Astrocyte (in vitro differentiated cells and primary cell): Measurements from ENCODE around the gene SPAG9. TPM values are rescaled to one million over a fixed set of nuclear protein-coding genes. Genes with fewer than 3 reads are reported as not detected.

ENCODE experiments used
- DNase-seq: peaks from one replicate; pipeline ENCODE4 v3.0.0-alpha.2; 2010; ENCODE audit warnings: low read depth
- FAIRE-seq: peaks from 2 replicates; lab custom pipeline; 2011; peaks lifted over from hg19 to GRCh38; lab: Jason Lieb, UNC
- H2AFZ ChIP-seq: 2 replicates; pipeline ENCODE4 v1.6.0; 2012; ENCODE audit warnings: low read depth, low read length, inconsistent platforms
- H3K27ac ChIP-seq: 2 replicates; pipeline ENCODE4 v1.5.1; 2011; ENCODE audit warnings: low read depth, low read length, inconsistent platforms
- H3K27me3 ChIP-seq: 2 replicates; pipeline ENCODE4 v1.6.0; 2011; ENCODE audit warnings: low read length, inconsistent platforms; ENCODE audit not compliant: insufficient read depth
- H3K36me3 ChIP-seq: 2 replicates; pipeline ENCODE4 v1.5.1; 2011; ENCODE audit warnings: low read length, inconsistent platforms; ENCODE audit not compliant: insufficient read depth
- H3K4me1 ChIP-seq: 2 replicates; pipeline ENCODE4 v1.5.1; 2011; ENCODE audit warnings: low read length, inconsistent platforms; ENCODE audit not compliant: insufficient read depth
- H3K4me2 ChIP-seq: 2 replicates; pipeline ENCODE4 v1.6.0; 2012; ENCODE audit warnings: low read length, inconsistent platforms
- H3K4me3 ChIP-seq: 2 replicates; pipeline ENCODE4 v1.5.1; 2011; ENCODE audit warnings: low read depth, mild to moderate bottlenecking, low read length, inconsistent platforms; ENCODE audit not compliant: insufficient read depth
- H3K79me2 ChIP-seq: 2 replicates; pipeline ENCODE4 v1.6.0; 2012; ENCODE audit warnings: mild to moderate bottlenecking, low read length, inconsistent platforms; ENCODE audit not compliant: insufficient read depth
- H3K9ac ChIP-seq: 2 replicates; pipeline ENCODE4 v1.6.0; 2012; ENCODE audit warnings: mild to moderate bottlenecking, low read length, inconsistent platforms
- H3K9me3 ChIP-seq: 2 replicates; pipeline ENCODE4 v1.5.1; 2012; ENCODE audit warnings: low read depth, mild to moderate bottlenecking, low read length, inconsistent platforms; ENCODE audit not compliant: insufficient read depth
- H4K20me1 ChIP-seq: 2 replicates; pipeline ENCODE4 v1.6.0; 2012; ENCODE audit warnings: low read length, inconsistent platforms; ENCODE audit not compliant: insufficient read depth
- H3K27ac Mint-ChIP-seq: one replicate; pipeline ENCODE4 v1.8.0; 2021; ENCODE audit warnings: mild to moderate bottlenecking, mixed read lengths; ENCODE audit not compliant: unreplicated experiment
- H3K27me3 Mint-ChIP-seq: one replicate; pipeline ENCODE4 v1.8.0; 2021; ENCODE audit warnings: low read depth, mixed read lengths; ENCODE audit not compliant: unreplicated experiment
- H3K36me3 Mint-ChIP-seq: one replicate; pipeline ENCODE4 v1.8.0; 2021; ENCODE audit warnings: low read depth, mixed read lengths; ENCODE audit not compliant: unreplicated experiment
- H3K4me1 Mint-ChIP-seq: one replicate; pipeline ENCODE4 v1.8.0; 2021; ENCODE audit warnings: low read depth, mixed read lengths; ENCODE audit not compliant: unreplicated experiment
- H3K4me3 Mint-ChIP-seq: one replicate; pipeline ENCODE4 v1.8.0; 2021; ENCODE audit warnings: mild to moderate bottlenecking, moderate library complexity, mixed read lengths; ENCODE audit not compliant: unreplicated experiment
- H3K9me3 Mint-ChIP-seq: one replicate; pipeline ENCODE4 v1.8.0; 2021; ENCODE audit warnings: mild to moderate bottlenecking, mixed read lengths; ENCODE audit not compliant: unreplicated experiment
- EZH2 ChIP-seq: IDR thresholded peaks from 2 replicates; pipeline ENCODE4 v1.6.1; 2012; ENCODE audit warnings: mild to moderate bottlenecking, low read length, inconsistent platforms; ENCODE audit not compliant: insufficient read depth
- total RNA-seq: library from RNA; stranded (reverse); gene quantifications from 2 replicates; pipeline ENCODE4 v1.2.1, GENCODE V29; 2021
- TF ChIP-seq, protein P1 (sequence below): IDR thresholded peaks from 2 replicates; pipeline ENCODE4 v1.5.1; 2011; ENCODE audit warnings: low read depth, mild to moderate bottlenecking, inconsistent platforms, low read length, moderate library complexity; ENCODE audit not compliant: insufficient read depth

SPAG9 gene
- total RNA-seq, 1 donor from 2014 or later: 102 TPM

- H3K4me3 ChIP-seq: no peak overlapping the region
- TF ChIP-seq, protein P1, sequence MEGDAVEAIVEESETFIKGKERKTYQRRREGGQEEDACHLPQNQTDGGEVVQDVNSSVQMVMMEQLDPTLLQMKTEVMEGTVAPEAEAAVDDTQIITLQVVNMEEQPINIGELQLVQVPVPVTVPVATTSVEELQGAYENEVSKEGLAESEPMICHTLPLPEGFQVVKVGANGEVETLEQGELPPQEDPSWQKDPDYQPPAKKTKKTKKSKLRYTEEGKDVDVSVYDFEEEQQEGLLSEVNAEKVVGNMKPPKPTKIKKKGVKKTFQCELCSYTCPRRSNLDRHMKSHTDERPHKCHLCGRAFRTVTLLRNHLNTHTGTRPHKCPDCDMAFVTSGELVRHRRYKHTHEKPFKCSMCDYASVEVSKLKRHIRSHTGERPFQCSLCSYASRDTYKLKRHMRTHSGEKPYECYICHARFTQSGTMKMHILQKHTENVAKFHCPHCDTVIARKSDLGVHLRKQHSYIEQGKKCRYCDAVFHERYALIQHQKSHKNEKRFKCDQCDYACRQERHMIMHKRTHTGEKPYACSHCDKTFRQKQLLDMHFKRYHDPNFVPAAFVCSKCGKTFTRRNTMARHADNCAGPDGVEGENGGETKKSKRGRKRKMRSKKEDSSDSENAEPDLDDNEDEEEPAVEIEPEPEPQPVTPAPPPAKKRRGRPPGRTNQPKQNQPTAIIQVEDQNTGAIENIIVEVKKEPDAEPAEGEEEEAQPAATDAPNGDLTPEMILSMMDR: no peak
- TF ChIP-seq EZH2: no peak
- no peak overlapping the region for H3K27ac Mint-ChIP-seq
- no peak overlapping the region for H3K4me3 Mint-ChIP-seq
- no peak overlapping the region for H3K9ac ChIP-seq
- no peaks in the 10 kb centered on the region for H3K36me3 Mint-ChIP-seq
- no peaks in the 10 kb centered on the region for H3K9me3 ChIP-seq
- H3K4me1 ChIP-seq: peaks cover 12% of the 10 kb centered on the region
- no peaks in the 10 kb centered on the region for H3K79me2 ChIP-seq
- H3K36me3 ChIP-seq: no peaks in the 10 kb centered on the region
- H3K4me2 ChIP-seq: no peak overlapping the region
- no peak overlapping the region for H3K27ac ChIP-seq
- H2AFZ ChIP-seq: no peak overlapping the region
- no peaks in the 10 kb centered on the region for H3K4me1 Mint-ChIP-seq
- H3K9me3 Mint-ChIP-seq: no peaks in the 10 kb centered on the region
- FAIRE-seq (no peak), DNase-seq (no peak)
- H4K20me1 ChIP-seq: no peaks in the 10 kb centered on the region
- peaks cover 19% of the 10 kb centered on the region for H3K27me3 Mint-ChIP-seq
- no peaks in the 10 kb centered on the region for H3K27me3 ChIP-seq
These were observed 180.6 kb downstream of the SPAG9 start for GRCh38 chr17:50939795-50940684.

- H3K27me3 ChIP-seq: no peaks in the 10 kb centered on the region
- H2AFZ ChIP-seq: no peak overlapping the region
- H3K9me3 ChIP-seq: no peaks in the 10 kb centered on the region
- H3K4me3 Mint-ChIP-seq: no peak overlapping the region
- H4K20me1 ChIP-seq: no peaks in the 10 kb centered on the region
- no peak for TF ChIP-seq EZH2
- TF ChIP-seq, protein P1: no peak
- no peak overlapping the region for H3K27ac Mint-ChIP-seq
- H3K27ac ChIP-seq: no peak overlapping the region
- H3K9me3 Mint-ChIP-seq: no peaks in the 10 kb centered on the region
- H3K79me2 ChIP-seq: no peaks in the 10 kb centered on the region
- peaks cover 12% of the 10 kb centered on the region for H3K4me1 ChIP-seq
- no peaks in the 10 kb centered on the region for H3K36me3 Mint-ChIP-seq
- no peaks in the 10 kb centered on the region for H3K4me1 Mint-ChIP-seq
- no peak for FAIRE-seq
- H3K9ac ChIP-seq: no peak overlapping the region
- no peak overlapping the region for H3K4me3 ChIP-seq
- peaks cover 19% of the 10 kb centered on the region for H3K27me3 Mint-ChIP-seq
- no peak for DNase-seq
- no peaks in the 10 kb centered on the region for H3K36me3 ChIP-seq
- no peak overlapping the region for H3K4me2 ChIP-seq
These were observed 181.2 kb downstream of the SPAG9 start for GRCh38 chr17:50939542-50939794.

DNA sequence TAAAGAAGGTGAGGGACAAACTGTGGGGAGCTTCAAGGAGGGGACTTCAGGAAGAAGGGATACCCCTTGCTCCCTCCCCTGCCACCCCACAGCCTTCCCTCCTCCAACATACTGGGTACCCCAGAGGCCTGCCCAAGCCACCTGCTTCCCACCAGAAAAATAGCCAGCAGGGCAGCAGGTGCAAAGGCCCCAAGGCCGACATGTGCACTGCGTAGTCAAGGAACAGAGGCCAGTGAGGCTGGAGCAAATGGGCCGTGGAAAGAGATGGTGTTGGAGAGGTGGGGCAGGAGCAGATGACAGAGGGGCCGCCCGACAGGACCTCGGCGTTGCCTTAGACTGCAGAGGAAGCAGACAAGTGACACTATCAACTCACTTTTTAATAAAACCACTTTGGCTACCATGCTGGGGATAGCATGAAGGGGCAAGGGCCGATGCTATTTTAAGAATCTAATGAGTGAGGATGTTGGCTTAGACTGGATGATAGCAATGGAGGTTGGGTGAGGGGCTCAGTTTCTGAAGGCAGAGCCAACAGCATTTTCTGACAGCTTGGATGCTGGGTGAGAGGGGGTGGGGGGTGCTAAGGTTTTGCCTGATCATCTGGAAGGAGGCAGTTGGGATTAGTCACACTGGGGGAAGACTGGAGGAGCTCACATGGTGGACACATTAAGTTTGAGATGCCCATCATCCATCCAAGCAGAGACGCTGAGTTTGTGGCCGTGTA lies 181.7 kb downstream of the SPAG9 start:
- Histone ChIP-seq H2AFZ (no peak overlapping the region), H3K4me1 (peaks cover 8% of the 10 kb centered on the region), H4K20me1 (no peaks in the 10 kb centered on the region), H3K9me3 (no peaks in the 10 kb centered on the region), H3K27ac (no peak overlapping the region), H3K36me3 (no peaks in the 10 kb centered on the region), H3K27me3 (no peaks in the 10 kb centered on the region), H3K9ac (no peak overlapping the region), H3K79me2 (no peaks in the 10 kb centered on the region), H3K4me2 (no peak overlapping the region), H3K4me3 (no peak overlapping the region)
- Mint-ChIP-seq H3K4me1 (no peaks in the 10 kb centered on the region), H3K9me3 (no peaks in the 10 kb centered on the region), H3K27me3 (peaks cover 19% of the 10 kb centered on the region), H3K27ac (no peak overlapping the region), H3K4me3 (no peak overlapping the region), H3K36me3 (no peaks in the 10 kb centered on the region)
- no peak for TF ChIP-seq EZH2
- TF ChIP-seq, protein P1: no peak
- no peak for DNase-seq
- no peak for FAIRE-seq
